SH-SY5Y (cell line): ENCODE measurements around the gene RNASE2.
"Not testable (repeated sequence)": the region's sequence is repeated elsewhere in the genome, so short reads cannot be mapped to it uniquely, and the experiment has no call there.

Experiments
- GATA2 ChIP-seq: IDR thresholded peaks from 2 replicates; pipeline ENCODE4 v1.6.1; 2011; ENCODE audit warnings: mild to moderate bottlenecking, low read depth, low read length
- GATA3 ChIP-seq: IDR thresholded peaks from 2 replicates; pipeline ENCODE4 v1.6.1; 2011; ENCODE audit warnings: low read depth, mild to moderate bottlenecking, low read length, moderate library complexity

Gene RNASE2

DNA sequence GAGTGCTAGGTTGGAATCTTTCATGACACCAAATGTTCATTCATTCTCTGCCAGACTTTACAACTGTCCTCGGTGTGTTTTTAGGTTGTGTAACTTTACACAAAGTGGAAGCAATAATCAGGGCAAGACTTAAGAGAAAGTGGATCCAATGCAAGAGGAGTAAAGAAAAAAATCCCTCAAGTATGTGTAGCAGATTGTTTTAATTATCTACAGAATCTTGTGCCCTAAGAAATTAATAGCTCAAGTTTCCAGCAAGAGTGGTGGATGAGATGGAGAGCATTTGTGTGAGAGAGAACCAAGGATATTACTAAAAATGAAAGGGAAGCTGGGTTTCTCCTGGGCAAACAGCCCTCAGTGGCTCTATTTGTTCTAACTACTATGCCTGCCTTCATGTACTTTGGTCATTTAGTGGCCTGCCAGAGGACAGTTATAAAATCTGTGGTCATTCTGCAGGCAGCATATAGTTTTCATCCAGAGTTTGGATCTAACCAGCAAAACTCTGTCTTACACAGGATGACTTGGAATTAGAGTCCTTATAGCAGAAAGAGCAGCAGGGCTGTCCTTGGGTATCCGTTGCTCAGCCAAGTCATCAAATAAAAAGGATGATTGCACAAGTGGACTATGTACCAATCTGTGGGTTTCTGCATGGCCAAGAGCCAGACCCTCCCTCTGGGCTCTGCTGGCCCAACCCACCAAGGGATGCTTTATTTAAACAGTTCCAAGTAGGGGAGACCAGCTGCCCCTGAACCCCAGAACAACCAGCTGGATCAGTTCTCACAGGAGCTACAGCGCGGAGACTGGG, at the start of gene RNASE2:
RNASE2 (plus strand) TSS at position 752 of the 802 bp plus-strand sequence. CDS start 285 bp downstream, outside the sequence.
- not testable (repeated sequence) for TF ChIP-seq GATA2, GATA3

DNA sequence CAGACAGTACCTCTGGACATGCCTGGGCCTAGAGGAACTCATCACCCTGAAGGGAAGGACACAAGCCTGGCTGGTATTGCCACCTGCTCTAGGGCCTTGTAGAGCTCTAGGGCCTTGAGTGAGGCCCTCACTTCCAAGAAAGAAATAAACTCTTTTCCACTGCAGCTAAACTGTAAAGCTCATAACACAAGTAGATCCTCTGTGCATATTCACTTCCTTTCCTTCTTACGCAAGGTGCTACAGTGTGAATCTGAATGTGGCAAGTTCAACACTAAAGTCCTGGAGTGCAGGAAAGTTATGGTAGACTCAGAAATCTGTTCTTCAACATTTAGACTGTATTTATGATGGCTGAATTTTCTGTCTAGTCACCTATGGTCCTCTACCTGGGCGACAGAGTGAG, 49.6 kb upstream of the RNASE2 start:
- TF ChIP-seq GATA2 (no peak), GATA3 (no peak)

DNA sequence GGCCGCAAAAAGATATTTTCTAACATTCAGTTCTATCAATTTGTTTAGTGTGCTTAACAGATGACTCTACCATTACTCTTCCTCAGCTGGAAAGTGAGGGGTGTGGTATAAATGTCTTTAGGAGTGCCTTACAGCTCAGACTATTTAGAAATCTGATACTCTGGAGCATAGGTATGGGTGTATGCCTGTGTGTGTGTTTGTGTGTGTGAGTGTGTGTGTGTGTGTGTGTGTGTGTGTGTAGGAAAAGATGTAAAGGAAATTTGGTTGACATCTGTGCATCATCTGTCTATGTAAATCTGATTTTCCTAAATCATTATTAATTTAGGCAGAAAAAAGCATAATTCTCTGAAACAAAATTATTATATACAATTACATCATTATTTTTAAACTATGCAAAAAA, 48.1 kb upstream of the RNASE2 start:
- no peak for TF ChIP-seq GATA2
- TF ChIP-seq GATA3: no peak

DNA sequence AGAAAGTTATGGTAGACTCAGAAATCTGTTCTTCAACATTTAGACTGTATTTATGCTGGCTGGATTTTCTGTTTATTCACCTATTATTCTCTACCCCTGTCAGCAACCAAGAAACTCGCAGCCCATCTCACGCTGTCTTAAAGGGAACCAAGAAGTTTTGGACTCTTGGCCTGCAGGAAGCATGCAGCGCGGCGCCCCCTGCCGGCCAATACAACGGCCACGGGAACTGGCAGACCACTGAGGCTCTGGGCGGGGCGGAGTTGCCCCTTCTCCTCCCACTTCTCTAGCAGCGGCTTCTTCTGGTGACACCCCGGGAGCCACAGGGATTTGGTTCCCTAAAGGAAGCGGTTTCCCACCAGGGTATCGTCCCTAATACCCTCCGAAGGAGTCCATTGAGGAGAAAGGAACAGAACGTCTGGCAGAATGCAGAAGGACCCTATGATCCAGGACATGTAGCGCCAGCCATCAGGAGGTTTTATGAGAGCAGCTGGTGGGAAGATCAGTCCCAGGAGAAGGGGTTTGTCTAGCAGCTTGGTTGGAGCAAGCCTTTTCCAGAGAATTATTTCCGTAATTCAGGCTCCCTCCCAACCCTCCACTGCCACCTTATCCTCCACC, 21.0 kb upstream of the RNASE2 start:
- TF ChIP-seq GATA2 (no peak), GATA3 (no peak)

DNA sequence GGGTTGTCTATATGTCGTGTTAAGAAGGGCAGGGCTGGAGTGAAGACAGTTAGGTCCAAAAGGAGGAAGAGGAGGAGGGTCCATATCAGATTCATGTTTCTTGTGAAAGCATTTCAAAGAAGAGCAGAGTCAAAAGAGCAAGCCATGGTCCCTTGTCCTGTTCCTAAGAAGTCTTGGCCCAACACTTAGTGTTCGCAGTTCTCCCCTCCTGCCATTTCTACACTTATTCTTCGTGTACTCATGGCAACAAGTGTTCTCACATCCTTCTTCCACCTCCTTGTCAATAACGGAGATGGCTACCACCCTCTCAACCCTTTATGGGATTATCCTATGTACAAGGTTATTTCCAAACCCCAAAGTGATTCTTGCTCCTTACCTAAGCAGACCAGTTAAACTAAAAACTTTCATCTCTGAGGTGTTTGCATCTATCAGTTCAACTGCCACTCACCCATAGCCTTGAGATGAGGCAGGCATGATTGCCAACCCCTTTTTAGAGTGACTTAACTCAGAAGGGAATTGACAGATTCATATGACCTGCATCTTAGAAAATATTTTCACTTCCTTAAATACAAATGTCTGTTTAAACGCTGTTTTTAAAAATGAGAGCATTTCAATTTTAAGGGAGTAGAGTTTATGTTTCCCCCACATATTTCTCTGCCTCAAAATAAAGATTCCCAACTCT, 19.8 kb upstream of the RNASE2 start:
- no peak for TF ChIP-seq GATA2
- TF ChIP-seq GATA3: no peak

DNA sequence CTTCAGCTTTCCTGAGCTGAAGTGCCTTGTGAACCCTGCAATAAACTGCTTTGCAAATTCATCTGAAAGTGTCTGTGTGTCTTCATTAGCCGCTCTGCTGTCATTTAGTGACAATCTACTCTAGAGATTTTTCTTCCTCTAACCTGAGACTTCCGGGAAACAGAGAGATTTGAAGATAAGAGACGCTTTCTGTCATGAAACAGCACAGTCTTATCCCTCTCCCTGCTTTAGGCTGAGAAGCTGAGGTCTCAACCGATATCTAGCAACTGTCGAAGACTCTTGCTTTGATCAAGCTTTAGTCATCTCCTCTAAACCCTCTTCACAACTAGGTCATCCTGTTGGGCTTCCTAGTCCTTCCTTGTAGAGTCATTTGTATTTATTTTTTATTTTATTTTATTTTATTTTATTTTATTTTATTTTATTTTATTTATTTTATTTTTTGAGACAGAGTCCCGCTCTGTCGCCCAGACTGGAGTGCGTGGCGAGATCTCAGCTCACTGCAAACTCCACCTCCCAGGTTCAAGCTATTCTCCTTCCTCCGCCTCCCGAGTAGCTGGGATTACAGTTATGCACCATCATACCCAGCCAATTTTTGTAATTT, 1.2 kb downstream of the RNASE2 start:
- TF ChIP-seq GATA2 (no peak), GATA3 (no peak)

DNA sequence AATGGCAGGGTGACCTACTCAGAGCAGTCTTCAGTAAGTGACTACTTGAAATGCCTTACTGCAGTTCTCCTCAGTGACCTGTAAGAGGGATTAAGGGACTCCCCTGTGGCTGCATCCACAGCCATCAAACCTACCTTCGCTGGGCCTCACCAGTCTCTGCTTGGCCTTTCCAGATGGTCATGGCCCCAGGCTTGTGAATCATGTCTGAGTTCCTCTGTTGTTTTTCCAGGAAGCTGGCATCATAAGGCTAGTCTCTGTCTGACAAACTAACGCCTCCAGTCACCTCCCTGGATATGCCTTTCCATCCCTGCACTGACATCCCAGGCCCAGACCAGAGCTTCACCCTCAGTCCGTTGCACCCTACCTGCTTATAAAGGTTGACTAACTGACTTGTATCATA, 14.0 kb downstream of the RNASE2 start:
- TF ChIP-seq GATA2 (no peak), GATA3 (no peak)

DNA sequence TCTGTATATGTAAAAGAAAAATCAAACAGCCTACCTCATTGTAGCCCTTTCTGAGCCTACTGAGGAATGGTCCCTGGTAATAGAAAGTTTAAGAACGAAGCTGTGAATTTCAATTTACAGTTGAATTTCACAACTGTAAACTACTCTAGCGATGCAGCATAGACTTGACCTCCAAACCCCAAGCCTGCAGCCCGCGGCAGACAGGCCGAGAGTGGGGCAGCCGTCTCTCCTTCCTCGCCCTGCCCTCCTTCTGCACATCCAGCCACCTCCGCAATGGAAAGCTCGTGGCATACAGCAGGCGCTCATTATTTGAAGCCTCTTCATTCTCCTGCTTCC, 15.3 kb downstream of the RNASE2 start:
- TF ChIP-seq GATA3: no peak
- no peak for TF ChIP-seq GATA2

DNA sequence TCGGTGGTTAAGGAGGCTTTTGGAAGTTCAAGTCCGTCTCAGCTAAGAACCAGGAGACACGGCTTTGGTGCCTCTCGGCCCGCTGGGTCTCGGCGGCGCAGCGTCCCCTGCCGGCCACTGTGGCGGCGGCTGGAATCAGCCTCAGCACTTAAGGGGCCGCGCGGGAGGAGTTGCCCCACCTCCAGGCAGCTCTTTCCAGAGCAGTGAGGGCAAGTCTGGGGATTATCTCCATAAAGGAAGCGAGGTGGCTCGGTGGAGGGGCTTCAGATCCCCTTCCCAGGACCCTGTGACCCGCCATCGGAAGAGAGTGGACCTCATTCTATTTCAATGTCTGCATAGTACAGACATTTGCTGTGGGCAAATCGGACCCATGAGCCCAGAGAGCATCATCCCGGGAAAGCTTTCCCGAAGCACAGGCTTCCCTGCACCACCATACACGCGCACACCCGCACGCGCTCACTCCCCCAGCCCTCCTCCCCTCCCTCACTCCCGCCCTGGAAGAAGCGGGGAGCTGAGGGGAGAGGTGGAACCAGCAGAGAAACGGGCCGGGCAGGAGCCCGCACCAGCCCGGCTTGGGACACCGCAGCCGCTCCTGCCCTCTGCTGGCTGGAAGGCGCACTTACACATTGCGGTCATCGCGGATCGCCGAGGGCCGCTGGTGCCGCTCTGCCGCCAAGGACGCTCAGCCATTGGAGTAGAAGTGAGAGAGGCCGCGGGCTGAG, 15.9 kb downstream of the RNASE2 start:
- TF ChIP-seq GATA3 (no peak), GATA2 (no peak)

DNA sequence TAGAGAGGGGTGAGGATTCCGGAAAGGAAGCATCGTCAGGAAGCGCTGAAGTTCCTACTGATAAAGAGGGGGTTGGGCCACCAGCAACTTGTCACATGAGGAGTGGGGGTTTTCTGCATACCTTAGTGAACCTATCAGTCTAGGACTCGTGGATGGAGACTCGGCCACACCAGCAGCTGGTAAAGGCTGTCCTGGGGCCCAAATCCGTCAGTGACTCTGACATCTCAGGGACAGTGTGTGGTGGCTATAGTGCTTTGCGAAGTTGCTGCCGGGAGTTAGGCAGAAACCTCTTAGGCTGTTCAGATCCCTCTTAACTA, 16.4 kb downstream of the RNASE2 start:
- TF ChIP-seq GATA3: no peak
- no peak for TF ChIP-seq GATA2

DNA sequence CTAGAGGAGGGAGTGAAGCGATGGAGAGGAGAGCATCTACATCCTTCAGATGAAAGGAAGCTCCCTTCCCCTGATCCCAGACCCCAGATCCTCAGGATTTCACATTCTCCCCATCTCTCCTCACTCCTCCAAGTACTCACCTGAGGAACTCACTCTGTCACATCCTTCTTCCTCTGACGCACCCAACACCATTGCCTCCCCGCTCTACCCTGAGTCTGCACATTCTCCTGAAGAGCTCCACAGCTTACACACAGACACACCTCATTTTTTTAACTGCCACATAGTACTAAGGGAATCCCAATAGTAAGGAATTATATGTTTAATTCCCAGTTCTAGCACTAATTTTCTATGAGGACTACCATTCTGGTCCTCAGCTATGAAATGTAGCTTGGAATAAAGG, 18.2 kb downstream of the RNASE2 start:
- TF ChIP-seq GATA3 (no peak), GATA2 (no peak)

DNA sequence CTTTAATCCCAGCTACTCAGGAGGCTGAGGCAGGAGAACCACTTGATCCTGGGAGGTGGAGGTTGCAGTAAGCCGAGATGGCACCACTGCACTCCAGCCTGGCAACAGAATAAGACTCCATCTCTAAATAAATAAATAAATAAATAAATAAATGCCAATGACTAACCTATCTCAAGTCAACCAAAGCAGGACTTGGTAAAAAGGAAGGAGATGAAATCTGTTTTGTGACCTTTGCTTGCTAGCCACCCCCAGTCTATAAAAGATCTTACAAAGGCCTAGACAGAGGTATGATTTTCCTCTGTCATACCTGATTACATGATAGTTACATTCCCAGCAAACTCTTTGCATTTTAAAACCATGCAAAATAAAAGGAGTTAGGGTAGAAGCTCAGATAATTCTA, 21.0 kb downstream of the RNASE2 start:
- TF ChIP-seq GATA3: no peak
- no peak for TF ChIP-seq GATA2

DNA sequence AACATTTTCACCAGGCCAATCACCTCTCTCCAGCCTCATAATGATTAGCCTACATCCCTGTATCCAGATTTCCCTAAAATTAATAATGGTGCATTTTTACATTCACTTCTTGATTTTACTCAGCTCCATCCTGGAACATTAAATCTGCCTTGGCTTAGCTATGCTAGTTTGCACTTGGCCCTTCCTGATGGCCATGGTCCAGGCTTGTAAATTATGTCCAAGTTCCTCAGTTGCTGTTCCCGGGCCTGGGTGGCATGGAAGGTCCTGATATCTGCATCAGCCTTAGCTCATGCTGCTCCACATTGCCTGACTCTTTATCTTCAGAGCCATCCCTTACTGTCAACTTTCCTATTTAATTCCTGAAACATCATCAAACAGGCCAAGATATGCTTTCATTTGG, 23.4 kb downstream of the RNASE2 start:
- no peak for TF ChIP-seq GATA3
- TF ChIP-seq GATA2: no peak

DNA sequence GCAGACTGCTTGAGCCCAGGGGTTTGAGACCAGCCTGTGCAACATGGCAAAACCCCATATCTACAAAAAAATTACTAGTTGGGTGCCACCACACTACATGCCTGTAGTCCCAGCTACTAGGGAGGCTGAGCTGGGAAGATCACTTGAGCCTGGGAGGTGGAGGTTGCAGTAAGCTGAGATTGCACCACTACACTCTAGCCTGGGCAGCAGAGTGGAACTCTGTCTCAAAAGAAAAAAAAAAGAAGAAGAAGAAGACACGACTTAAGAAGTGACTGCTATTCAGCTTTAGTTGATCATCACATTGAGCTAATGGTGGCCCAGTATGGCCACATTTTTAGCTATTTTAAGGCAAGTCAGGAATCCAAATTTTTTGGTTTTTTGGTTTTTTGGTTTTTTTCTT, 25.6 kb downstream of the RNASE2 start:
- TF ChIP-seq GATA3 (no peak), GATA2 (no peak)
